Measurements from ENCODE around the gene TMEM202.

- TF ChIP-seq CTCF (conservative IDR thresholded peaks at IDR 0.05; ENCODE audit: low read length): no peak
- TF ChIP-seq EZH2phosphoT487 (IDR thresholded peaks at IDR 0.05; ENCODE audit: borderline replicate concordance, low read depth, low read length): no peak
These were observed 8.8 kb downstream of the TMEM202 start for GRCh38 chr15:72406936-72407335.
